Fibroblast of lung (primary cell): ENCODE measurements around the gene HOXA9. TPM values are rescaled to one million over a fixed set of nuclear protein-coding genes. Genes with fewer than 3 reads are reported as not detected.

Experiments used
- DNase-seq, 2 donors: peaks; one replicate each; pipeline versions ENCODE4 v3.0.0 to v3.0.0-alpha.2; 2010; ENCODE audit warnings: low read depth in 2 of 2
- H2AFZ ChIP-seq: 2 replicates; pipeline ENCODE4 v1.5.1; 2012; ENCODE audit warnings: low read length, control low read depth, inconsistent platforms
- H3K27ac ChIP-seq: 2 replicates; pipeline ENCODE4 v1.5.1; 2011; ENCODE audit warnings: low read length, control low read depth; ENCODE audit not compliant: insufficient read depth
- H3K27me3 ChIP-seq: 2 replicates; pipeline ENCODE4 v1.5.1; 2011; ENCODE audit warnings: mild to moderate bottlenecking, low read length; ENCODE audit not compliant: control insufficient read depth, insufficient read depth
- H3K36me3 ChIP-seq: 2 replicates; pipeline ENCODE4 v1.5.1; 2011; ENCODE audit warnings: low read length; ENCODE audit not compliant: control insufficient read depth, insufficient read depth
- H3K4me1 ChIP-seq: 2 replicates; pipeline ENCODE4 v1.5.1; 2011; ENCODE audit warnings: low read length; ENCODE audit not compliant: control insufficient read depth, insufficient read depth; ENCODE audit errors: extremely low read depth
- H3K4me2 ChIP-seq: 2 replicates; pipeline ENCODE4 v1.5.1; 2011; ENCODE audit warnings: low read length, control low read depth; ENCODE audit not compliant: insufficient read depth; ENCODE audit errors: extremely low read depth
- H3K4me3 ChIP-seq, 4 experiments: fragments of 200-600 bp in 1 of 4; sonication (generic) in 1 of 4; replicated peaks in 1 of 4; 2 replicates each; pipeline ENCODE4 v1.5.1; 2011 to 2016; ENCODE audit warnings: low read length in 4 of 4, low read depth in 3 of 4, mild to moderate bottlenecking in 3 of 4, control low read depth in 2 of 4, inconsistent platforms in 1 of 4, mixed read lengths in 1 of 4; ENCODE audit not compliant: insufficient read depth in 1 of 4; ENCODE audit errors: control extremely low read depth in 1 of 4
- H3K79me2 ChIP-seq: 2 replicates; pipeline ENCODE4 v1.5.1; 2012; ENCODE audit warnings: mild to moderate bottlenecking, low read length, inconsistent platforms; ENCODE audit not compliant: control insufficient read depth, insufficient read depth
- H3K9ac ChIP-seq: 2 replicates; pipeline ENCODE4 v1.5.1; 2011; ENCODE audit warnings: mild to moderate bottlenecking, low read length, control low read depth; ENCODE audit not compliant: insufficient read depth
- H3K9me3 ChIP-seq: 2 replicates; pipeline ENCODE4 v1.5.1; 2012; ENCODE audit warnings: low read depth, low read length; ENCODE audit not compliant: control insufficient read depth, insufficient read depth
- H4K20me1 ChIP-seq: 2 replicates; pipeline ENCODE4 v1.5.1; 2011; ENCODE audit warnings: low read length; ENCODE audit not compliant: control insufficient read depth, insufficient read depth; ENCODE audit errors: extremely low read depth
- EZH2 ChIP-seq: IDR thresholded peaks from 2 replicates; pipeline ENCODE4 v1.5.1; 2012; ENCODE audit warnings: low read length, control low read depth, mild to moderate bottlenecking; ENCODE audit errors: missing control alignments
- polyA plus RNA-seq, 2 donors: library from polyadenylated mRNA; depleted of rRNA in 1 of 2; stranded (reverse) in 1 of 2; unstranded in 1 of 2; fragments of >200 nt; gene quantifications; 2 replicates each; pipeline ENCODE4 v1.2.1, GENCODE V29; 2011 to 2012; ENCODE audit warnings: missing spikeins in 1 of 2
- total RNA-seq: library from RNA; depleted of rRNA; stranded (reverse); fragments of >200 nt; gene quantifications from 2 replicates; pipeline ENCODE4 v1.2.1, GENCODE V29; 2014
- TF ChIP-seq, protein P1 (sequence below), 2 donors: IDR thresholded peaks in 1 of 2; conservative IDR thresholded peaks in 1 of 2; 1 replicate in 1 of 2; 2 replicates in 1 of 2; pipeline ENCODE4 v1.5.1; 2011 to 2012; ENCODE audit warnings: low read length in 2 of 2, control low read depth in 1 of 2, inconsistent platforms in 1 of 2, low read depth in 1 of 2, mild to moderate bottlenecking in 1 of 2

The HOXA9 gene
- total and polyA plus RNA-seq, 2 donors (not counting 1 experiment from before 2014, with no cell fraction given) = 0.08 TPM; not detected in 1

DNA sequence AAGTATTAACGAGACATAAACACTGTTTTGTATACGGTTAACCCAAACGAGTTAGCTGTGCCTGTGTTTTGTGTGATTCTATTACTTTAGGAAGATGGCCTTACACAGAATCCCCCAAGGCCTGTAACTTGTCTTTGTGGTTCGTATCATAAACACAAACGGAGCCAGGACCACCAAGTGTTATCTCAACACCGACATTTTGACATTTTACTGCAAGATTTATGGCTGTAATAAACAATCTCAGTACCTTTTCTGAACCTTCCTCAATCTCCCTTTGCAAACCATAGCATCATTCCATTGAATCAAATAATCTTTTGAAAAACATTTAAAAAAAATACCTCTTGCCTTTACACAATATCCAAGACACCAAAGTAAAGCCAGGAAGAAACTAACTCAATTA, 32.4 kb downstream of the HOXA9 start:
- H3K9me3 ChIP-seq = no peaks in the 10 kb centered on the region
- H3K4me3 ChIP-seq = no peak overlapping the region
- H2AFZ ChIP-seq = no peak overlapping the region
- H3K4me2 ChIP-seq = no peak overlapping the region
- no peak for DNase-seq
- H3K4me1 ChIP-seq = peaks cover 31% of the 10 kb centered on the region
- peaks cover 37% of the 10 kb centered on the region for H3K79me2 ChIP-seq
- TF ChIP-seq, protein P1, sequence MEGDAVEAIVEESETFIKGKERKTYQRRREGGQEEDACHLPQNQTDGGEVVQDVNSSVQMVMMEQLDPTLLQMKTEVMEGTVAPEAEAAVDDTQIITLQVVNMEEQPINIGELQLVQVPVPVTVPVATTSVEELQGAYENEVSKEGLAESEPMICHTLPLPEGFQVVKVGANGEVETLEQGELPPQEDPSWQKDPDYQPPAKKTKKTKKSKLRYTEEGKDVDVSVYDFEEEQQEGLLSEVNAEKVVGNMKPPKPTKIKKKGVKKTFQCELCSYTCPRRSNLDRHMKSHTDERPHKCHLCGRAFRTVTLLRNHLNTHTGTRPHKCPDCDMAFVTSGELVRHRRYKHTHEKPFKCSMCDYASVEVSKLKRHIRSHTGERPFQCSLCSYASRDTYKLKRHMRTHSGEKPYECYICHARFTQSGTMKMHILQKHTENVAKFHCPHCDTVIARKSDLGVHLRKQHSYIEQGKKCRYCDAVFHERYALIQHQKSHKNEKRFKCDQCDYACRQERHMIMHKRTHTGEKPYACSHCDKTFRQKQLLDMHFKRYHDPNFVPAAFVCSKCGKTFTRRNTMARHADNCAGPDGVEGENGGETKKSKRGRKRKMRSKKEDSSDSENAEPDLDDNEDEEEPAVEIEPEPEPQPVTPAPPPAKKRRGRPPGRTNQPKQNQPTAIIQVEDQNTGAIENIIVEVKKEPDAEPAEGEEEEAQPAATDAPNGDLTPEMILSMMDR (conservative IDR thresholded peaks at IDR 0.05 in 1 of 2, IDR thresholded peaks at IDR 0.05 in 1 of 2; ENCODE audit: low read depth in 1 of 2, low read length in 2 of 2) = no peak
- TF ChIP-seq EZH2 = no peak
- no peaks in the 10 kb centered on the region for H3K36me3 ChIP-seq
- H3K27me3 ChIP-seq = no peaks in the 10 kb centered on the region
- H3K27ac ChIP-seq = no peak overlapping the region
- no peaks in the 10 kb centered on the region for H4K20me1 ChIP-seq
- no peak overlapping the region for H3K9ac ChIP-seq

DNA sequence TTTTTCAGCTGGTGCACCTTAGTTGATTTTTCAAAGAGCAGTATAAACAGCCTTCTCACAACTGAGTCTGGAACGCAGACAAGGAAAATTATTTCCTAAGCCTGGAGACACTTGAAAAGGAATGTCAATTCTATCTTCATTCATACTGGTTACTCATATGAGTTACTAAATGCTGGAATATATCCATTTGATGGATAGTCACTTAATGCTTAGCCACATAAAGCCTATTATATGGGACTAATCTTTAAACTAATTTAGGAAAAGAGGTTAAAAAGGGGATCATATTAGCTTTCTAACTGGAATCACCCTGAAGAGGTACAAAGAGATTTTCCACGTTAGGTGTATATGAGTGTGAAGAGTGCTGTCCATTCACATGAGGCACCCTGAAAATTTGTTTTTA, 33.1 kb downstream of the HOXA9 start:
- H3K36me3 ChIP-seq = no peaks in the 10 kb centered on the region
- H3K9me3 ChIP-seq = no peaks in the 10 kb centered on the region
- peaks cover 31% of the 10 kb centered on the region for H3K79me2 ChIP-seq
- TF ChIP-seq, protein P1 (conservative IDR thresholded peaks at IDR 0.05 in 1 of 2, IDR thresholded peaks at IDR 0.05 in 1 of 2; ENCODE audit: low read depth in 1 of 2, low read length in 2 of 2) = no peak
- TF ChIP-seq EZH2 = no peak
- no peak overlapping the region for H3K4me2 ChIP-seq
- no peak overlapping the region for H3K4me3 ChIP-seq
- no peak overlapping the region for H3K27ac ChIP-seq
- H2AFZ ChIP-seq = no peak overlapping the region
- peaks cover 31% of the 10 kb centered on the region for H3K4me1 ChIP-seq
- DNase-seq = no peak
- H3K9ac ChIP-seq = no peak overlapping the region
- no peaks in the 10 kb centered on the region for H3K27me3 ChIP-seq
- no peaks in the 10 kb centered on the region for H4K20me1 ChIP-seq

DNA sequence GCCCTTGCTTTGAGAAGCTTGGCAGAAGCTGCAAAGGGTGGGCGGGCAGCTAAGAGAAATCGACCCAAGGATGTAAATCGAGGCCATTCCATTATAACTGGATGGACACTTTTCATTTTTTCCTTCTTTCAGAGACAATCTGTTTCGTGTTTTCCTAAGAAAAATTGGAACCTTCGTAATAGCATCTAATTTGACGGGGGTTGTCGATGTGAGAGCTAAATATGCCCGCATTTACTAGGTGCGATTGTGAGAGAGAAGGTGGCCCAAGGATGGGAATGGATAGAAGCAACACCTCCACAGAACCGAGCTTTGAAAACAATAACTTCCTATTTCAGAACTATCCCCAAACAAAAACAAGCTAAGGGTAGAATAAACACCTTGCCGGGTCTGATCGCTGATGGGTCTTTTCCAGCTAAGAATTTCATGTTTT, 33.9 kb downstream of the HOXA9 start:
- Histone ChIP-seq H4K20me1 (no peaks in the 10 kb centered on the region), H3K9ac (peak overlapping the region; percentile 54), H3K4me3 (peak overlapping the region; percentile 42 to 71 (median 50)), H3K4me1 (peaks cover 28% of the 10 kb centered on the region), H3K27me3 (no peaks in the 10 kb centered on the region), H3K36me3 (no peaks in the 10 kb centered on the region), H3K4me2 (peak overlapping the region; percentile 94), H3K27ac (peak overlapping the region; percentile 71), H3K79me2 (peaks cover 25% of the 10 kb centered on the region), H2AFZ (no peak overlapping the region), H3K9me3 (no peaks in the 10 kb centered on the region)
- TF ChIP-seq, protein P1 (conservative IDR thresholded peaks at IDR 0.05 in 1 of 2, IDR thresholded peaks at IDR 0.05 in 1 of 2; ENCODE audit: low read depth in 1 of 2, low read length in 2 of 2) = no peak
- TF ChIP-seq EZH2 = no peak
- DNase-seq = no peak
